GM19238 (cell line): ENCODE data around the gene KIF20B.
A peak's percentile ranks its signal among the peaks of the same experiment; 100 is the strongest.
"Not testable (repeated sequence)": the region's sequence is repeated elsewhere in the genome, so short reads cannot be mapped to it uniquely, and the experiment has no call there.

Experiments
- DNase-seq: peaks from one replicate; pipeline ENCODE4 v3.0.0; 2011; ENCODE audit warnings: low spot score; ENCODE audit not compliant: insufficient read length

The KIF20B gene

DNA sequence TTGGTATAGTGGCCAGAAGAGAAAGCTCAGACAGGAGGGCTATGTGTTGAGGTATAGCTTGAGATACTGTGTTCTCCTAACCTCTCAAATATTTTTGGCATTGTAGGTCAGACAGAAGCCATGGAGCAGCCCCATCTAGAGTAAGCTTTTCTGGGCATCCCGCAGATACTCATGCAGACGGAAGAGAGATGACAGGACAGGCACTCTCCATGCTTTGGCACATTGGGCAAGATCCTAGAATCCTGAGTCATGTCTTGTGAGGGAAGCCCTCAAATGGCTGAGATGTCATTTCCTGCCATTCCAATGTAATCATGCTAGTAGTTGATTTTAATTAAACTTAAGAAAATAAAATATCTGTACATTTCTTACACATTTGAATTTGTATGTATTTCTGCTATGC, 16.8 kb upstream of the KIF20B start:
- no peak for DNase-seq

DNA sequence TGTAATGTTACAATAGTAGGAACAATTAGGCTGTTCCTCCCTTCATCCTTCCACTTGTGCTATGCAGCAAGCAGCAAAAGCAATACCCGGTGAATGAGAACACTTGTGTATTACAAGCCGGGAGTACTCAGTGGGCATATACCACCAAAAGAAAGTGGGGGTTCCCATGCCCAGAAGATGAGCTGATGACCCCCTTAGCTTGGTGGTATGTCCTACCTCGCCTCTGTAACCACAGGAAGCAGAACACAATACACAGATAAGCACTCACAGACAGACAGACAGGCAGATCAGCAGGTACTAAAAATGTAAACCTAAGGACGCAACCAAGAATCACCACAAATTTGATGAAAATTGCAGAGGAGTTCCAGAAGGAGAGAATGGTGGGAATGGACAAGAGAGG, 15.5 kb upstream of the KIF20B start:
- no peak for DNase-seq

DNA sequence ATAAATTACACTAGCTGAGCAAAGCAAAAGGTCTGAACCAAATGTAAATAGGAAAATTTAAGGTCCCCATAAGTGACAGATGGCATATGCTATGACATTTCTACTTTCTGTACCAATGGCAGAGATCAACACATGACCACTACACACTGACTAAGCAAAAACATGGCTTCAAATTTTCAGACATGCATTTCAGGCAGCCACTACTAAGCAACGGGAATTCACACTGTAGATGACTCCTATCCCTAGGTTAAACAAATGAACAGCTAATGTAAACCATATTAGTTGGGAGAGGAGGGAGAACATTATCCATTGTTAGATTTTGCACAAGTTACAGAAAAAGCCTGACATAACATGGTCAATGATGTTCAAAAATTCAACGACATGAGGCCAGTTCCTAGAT, 11.4 kb upstream of the KIF20B start:
- DNase-seq = no peak

DNA sequence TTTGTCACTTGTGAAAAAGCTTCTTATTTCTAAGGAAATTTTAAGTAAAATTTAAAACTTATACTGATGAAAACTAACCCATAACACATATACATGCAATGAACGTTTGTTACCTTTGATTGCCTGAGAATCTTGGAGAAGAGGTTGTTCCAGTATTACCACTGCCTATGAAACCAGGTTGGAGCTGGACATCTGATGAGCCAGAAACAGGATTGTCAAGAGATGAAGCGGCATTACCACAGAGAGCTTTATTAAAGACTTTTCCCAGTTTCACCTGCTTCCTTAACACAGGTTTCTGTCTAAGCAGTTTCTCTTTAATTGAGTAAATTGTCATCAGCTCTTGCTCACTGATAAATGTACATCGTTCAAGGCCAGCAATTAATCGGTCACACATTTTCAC, 9.0 kb upstream of the KIF20B start:
- DNase-seq = no peak

DNA sequence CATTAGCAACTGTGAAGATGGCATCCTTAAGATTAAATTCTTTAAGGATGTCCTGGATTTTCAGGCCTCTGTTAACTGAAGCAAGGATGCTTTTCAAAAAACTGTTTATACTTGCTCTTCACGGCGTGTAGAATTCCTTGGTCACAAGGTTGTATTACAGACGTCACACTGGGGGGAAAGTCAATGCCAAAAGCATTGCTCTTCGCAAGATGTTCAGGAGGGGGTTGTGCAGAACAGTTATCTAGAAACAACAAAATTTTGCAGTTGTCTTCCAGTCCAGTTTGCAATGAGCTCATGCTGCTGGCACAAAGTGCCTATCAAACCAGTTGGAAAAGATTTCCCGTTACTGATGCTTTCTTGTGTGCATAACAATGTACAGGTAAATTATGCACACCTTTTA, 8.2 kb upstream of the KIF20B start:
- no peak for DNase-seq

DNA sequence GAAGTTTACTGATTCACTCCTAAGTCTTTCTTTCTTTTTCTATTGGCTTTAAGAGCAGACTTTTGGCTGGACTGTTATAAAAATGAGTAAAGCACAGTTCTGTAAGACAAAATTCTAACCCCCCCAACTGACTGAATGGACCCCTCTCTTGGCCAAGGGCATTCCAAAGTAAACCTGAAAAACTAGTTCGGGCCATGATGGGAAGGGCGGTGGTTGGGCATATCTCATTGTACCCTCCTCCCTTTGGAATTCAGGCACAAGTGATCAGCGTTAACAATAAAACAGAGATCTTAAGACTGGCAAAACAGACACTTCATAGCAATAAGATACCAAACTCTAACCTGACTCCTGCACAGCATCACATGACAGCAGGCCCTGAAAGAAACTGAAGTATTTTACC, 6.1 kb upstream of the KIF20B start:
- DNase-seq = no peak

DNA sequence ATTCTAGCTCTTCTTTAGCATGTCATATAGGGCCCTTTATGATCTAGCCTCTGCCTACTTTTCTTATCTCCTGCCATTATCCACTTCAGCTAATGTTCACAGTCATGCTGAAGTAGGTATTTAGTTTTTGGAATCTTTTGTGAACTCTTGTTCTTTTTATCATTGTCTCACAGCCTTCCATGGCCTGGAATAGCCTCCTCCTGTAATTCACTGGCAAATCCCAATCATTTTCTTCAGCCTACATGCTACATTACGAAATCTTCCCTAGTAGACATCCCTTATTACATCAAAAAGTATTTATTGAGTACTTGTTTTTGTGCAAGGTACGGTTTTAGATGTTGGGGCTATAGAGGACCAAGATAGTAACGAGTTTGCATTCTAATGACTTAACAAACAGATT, 3.4 kb upstream of the KIF20B start:
- no peak for DNase-seq

DNA sequence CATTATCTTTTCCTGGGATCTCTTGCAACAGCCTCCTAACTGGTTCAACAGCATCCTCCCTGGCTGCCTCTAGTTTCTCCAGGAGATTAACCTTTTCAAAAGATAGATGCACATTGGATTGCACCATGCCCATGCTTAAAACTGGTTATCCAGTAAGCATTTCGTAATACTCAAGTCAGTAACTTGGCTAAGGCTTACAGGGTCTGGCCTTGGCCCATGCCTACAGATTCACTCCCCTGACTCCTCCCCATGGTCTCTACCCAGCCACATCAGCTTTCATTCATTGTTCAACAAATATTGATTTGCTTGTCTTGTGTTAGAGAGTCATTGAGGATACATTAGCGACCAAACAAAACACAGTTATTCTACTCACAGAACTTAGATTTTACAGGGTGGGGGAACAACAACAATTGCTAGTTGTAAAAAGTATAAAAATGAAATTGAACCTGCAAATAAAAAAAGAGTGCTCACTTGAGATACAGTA, 1.8 kb upstream of the KIF20B start:
- DNase-seq = no peak

DNA sequence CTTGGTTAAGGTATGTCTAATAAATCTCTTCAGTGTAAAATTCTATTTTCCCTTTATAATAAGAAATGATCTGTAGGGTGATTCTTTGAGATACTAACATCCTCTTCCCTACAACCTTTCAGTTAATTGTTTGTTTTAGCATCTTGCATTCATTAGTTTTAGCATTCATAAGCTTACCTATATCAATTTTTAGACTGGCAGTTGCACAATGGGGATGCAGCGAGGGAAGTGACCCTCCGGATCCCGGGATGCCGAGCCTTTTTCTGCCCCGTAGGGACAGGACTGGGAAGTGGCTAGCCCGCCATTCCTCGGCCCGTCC, 508 bp upstream of the KIF20B start:
- DNase-seq = no peak

DNA sequence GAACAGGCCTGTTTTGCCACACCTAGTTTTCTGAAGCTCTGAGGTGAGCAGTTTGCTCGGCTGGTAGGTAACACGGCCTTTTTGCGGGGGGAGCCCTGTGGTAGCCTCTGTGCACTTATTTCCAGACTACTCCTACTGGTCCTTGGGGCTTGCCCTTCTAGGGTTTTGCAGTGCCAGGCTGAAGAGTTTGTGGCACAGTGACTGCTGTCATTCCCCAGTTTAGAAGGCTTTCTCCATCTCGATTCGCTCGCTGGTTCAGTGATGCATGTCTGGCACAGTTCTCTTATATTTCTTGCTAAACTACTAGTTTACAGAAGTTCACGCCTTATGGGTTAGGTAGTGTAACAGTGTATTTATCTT, 711 bp downstream of the KIF20B start:
- DNase-seq = no peak

DNA sequence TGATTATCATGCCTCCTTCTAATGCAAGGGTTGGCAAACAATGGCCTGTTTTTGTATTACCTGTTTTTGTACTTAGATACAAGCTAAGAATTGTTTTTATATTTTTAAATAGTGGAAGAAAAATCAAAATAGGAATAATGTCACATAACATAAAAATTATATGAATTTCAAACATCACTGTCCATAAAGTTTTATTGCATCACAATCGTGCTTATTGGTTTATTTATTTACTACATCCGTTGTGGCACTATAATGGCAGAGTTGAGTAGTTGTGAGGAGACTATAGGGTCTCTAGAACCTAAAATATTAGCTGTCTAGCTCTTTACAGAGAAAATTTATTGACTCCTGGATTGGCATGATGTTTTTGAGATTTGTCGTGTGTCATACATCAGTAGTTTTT, 4.1 kb downstream of the KIF20B start:
- no peak for DNase-seq

DNA sequence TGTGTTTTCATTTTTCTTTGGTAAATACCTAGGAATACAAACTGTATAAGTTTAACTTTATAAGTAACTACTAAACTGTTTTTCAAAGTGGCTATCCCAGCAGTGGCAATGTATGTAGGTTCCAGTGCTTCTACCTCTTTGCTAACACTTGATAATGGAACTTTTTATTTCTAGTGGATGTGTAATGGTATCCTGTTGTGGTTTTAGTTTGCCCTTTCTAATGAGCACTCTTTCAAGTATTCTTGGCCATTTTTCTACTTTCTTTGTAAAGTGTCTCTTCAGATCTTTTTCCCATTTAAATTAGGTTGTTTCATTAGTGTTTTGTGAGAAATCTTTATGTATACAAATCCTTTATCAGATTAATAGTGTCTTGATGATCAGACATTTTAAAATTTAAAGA, 4.6 kb downstream of the KIF20B start:
- DNase-seq = no peak

DNA sequence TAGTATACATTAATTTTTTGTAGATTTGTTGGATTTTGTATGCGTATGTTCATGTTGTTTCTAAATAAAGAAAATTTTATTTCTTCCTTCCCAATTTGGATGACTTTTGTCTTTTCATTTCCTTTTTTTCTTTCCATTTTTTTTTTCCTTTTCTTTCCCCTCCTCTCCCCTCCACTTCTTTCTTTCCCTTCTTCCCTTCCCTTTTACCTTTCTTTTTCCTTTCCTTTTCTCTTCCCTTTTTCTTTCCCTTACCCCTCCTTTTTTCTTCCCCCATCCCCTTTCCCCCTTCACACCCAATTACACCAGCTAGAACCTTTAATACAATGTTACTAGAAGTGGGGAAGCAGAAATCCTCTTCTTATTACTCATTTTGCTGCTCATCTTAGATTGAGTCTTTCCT, 6.0 kb downstream of the KIF20B start:
- no peak for DNase-seq

DNA sequence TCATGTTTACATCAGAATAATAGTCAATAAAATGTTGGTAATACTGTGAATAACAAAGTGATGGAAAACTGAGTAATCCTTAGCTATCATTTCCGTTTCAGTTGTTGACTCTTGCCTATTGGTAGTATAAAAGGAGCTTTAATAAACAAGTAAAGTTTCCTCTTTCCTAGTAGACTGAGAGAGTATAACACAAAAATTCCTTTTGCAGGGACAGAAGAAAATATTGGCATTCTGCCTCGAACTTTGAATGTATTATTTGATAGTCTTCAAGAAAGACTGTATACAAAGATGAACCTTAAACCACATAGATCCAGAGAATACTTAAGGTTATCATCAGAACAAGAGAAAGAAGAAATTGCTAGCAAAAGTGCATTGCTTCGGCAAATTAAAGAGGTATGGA, 9.4 kb downstream of the KIF20B start:
- no peak for DNase-seq

DNA sequence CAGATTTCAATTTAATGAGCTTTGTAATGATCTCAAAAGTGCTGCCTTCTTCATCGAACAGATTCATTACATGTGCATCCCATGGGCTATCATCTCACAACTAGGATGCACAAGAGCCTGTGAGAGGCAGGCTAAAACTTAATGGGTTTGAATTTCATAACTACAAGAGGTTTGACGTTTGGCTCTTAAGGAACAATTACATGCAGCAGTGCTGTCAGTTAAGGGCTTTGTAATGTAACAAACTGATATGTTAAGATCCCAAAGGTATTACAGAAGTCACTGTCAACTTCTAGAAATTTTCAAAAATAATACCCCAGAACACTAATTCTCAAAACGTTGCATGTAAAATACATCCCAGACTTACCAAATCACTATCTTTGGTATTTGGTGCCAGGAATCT, 33.2 kb downstream of the KIF20B start:
- no peak for DNase-seq

DNA sequence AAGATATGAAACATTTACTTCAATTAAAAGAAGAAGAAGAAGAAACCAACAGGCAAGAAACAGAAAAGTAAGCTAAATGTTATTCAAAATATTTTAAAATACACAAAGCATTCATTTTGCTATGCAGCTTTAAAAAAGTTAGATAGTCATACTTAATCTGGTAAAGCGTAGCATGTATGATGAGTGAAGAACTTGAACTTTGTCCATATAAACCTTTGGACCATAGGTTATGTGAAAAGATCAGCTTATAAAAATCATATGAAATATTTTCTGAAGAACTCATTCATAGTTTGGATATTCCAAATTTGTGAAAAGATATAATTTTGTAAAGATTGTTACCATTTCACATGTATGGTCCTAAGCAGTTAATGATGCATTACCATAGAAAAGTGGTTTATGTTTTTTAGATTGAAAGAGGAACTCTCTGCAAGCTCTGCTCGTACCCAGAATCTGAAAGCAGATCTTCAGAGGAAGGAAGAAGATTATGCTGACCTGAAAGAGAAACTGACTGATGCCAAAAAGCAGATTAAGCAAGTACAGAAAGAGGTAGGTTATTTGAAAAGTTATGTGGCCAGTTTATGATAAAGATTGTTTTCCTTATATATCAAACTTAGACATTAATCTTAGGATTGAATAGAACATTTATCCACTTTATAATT, 37.3 kb downstream of the KIF20B start:
- DNase-seq = peak; percentile 28

DNA sequence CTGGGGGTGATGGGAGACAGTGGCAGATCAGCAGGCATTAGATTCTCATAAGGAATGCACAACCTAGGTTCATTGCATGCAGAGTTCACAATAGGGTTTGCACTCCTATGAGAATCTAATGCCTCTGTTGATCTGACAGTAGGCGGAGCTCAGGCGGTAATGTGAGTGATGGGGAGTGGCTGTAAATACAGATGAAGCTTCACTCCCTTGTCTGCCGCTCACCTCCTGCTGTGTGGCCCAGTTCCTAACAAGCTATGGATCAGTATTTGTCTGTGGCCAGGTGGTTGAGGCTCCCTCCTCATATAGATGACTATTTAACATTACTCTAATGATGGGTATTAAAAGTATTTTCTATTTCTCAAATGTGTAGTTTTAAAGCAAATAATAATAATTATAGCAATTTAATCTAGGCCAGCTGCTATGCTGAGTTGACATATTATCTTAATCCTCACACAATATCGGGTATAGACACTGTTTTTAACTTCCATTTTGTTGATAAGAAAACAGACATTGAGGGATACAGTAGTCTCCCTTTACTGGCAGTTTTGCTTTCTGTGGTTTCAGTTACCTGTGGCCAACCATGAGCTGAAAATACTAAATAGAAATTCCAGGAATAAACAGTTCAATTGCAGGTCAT, 39.9 kb downstream of the KIF20B start:
- no peak for DNase-seq

DNA sequence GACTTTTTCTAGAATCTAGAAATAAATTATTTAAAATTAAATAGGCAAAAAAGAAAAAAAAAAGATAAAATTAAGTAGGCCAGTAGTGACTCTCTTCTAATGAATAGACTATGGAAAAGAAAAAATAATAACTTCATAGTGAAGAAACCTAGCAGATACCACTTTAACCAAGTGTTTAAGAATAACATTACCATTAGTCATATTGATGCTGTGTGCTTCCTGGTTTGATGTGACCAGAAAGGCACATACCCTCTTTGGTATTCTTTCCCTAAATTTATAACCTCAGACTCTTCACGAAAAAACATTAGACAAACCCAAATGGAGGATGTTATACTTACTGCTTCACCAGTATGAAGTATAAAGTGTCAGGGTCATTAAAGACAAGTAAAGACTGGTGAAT, 42.6 kb downstream of the KIF20B start:
- DNase-seq = no peak

DNA sequence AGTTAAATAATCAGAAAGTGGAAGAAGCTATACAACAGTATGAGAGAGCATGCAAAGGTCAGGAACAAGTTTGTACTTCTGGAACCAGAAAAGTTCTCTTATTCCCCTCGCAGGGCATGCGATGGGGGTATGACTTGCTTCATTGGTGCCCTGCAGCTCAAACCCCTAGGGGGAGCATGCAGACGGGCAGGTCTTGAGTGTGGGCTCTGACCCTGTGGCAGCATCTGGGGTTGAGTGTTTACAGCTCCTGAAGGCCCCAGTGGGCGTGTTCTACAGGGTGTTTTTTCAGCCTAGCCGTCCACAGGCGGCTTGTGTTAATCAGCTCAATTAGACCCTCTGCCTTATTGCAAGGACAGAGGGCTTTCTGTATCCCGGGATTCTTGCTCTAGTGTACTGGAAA, 44.5 kb downstream of the KIF20B start:
- DNase-seq = no peak

DNA sequence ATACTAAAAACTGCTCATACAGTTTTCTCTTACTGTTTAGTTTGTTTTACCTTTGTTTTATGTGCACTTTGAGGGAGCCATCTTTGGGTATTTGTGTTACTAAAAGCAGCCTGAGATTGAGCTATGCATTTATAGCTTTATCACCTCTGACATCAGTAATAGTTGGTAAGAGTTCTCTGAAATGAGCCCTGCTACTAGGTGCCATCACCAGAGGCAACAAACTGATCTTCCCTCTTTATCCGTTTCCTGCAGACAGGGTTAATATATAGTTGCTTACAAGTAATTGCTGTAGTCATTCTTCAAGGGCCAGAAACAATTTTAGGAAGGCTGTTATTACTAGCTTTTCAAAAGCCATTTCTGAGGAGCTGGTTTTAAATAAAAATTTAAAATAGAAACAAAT, 49.1 kb downstream of the KIF20B start:
- no peak for DNase-seq

DNA sequence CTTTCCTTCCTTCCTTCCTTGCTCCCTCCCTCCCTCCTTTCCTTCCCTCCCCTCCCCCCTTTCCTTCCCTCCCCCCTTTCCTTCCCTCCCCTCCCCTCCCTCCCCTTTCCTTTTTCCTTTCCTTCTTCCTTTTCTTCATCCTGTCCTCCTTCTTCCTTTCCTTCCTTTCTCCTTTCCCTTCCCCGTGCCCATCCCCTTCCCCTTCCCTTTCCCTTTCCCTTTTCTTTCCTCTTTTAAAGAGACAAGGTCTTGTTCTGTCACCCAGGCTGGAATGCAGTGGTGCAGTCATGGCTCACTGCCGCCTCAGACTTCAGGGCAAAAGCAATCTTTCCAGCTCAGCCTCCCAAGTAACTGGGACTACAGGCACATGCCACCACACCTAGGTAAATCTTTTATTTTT, 54.0 kb downstream of the KIF20B start:
- DNase-seq = no peak

DNA sequence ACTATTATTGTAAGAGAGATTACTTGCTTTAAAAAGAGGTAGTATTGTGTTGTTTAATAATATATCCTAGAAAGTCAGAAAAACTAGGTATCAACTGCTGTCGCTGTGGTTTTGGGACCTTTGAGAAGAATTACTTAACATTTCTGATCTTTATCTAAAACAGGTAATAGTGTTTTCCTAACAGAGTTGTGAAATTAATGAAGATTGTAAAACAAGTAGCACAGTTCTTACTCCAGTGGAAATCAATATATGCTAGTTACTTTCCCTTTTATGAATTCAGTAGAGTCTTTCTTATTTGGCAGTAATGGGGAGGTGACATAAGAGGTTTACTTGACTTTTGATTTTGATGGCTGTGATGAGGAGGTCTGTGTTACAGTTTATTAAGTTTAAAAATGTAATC, 58.1 kb downstream of the KIF20B start:
- no peak for DNase-seq

DNA sequence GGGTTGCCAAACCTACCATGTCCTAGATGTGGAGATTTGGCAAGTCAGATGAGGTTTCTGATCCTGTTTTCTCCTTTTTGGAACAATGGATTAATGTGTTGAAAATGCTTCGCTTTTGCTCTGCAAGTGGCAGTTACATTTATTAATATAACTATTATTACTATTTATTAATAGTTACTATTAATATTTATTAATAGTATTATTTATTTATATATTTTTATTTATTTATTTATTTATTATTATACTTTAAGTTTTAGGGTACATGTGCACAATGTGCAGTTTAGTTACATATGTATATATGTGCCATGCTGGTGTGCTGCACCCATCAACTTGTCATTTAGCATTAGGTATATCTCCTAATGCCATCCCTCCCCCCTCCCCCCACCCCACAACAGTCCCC, 62.3 kb downstream of the KIF20B start:
- DNase-seq = not testable (repeated sequence)

DNA sequence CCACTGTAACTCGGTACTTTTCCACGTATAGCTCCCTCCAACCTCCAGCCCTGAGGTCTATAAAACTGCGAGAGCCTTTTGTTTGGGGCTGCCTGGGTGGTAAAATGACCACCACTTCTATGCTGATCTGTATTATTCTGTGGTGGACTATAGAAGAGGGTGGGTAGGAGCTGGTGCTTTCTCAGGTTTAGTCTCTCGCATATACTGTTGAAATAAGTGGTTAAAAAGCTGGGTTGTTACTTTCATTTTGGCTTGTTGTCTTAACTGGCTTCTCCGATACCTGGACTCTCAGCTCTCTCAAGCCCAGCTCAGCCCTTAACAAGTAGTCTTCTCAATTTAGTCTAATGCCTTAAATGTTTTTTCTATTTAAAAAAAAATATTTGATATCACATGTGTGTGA, 70.3 kb downstream of the KIF20B start:
- DNase-seq = no peak
